ENCODE measurements around the gene MAP4K2.

Gene MAP4K2

GRCh38 chr11:64810891-64811272 lies 7.9 kb upstream of the MAP4K2 start:
- DNase-seq, result no peak

GRCh38 chr11:64810271-64810890 lies 7.4 kb upstream of the MAP4K2 start, which contains the start of gene MEN1:
TSS of gene MEN1 (minus strand) at chr11:64810551. CDS start at chr11:64810109, 442 bp downstream.
- DNase-seq, result peak; percentile 71 to 79

GRCh38 chr11:64809781-64810241 lies 6.8 kb upstream of the MAP4K2 start:
- DNase-seq, result no peak

- DNase-seq, result no peak
Observed at GRCh38 chr11:64805481-64805880, 2.5 kb upstream of the MAP4K2 start.

- DNase-seq, result no peak
Observed at GRCh38 chr11:64804346-64805210, 1.6 kb upstream of the MAP4K2 start.

GRCh38 chr11:64803846-64804345 lies 882 bp upstream of the MAP4K2 start:
- no peak for DNase-seq

- peak; percentile 35 to 40 for DNase-seq
Observed at GRCh38 chr11:64802370-64803157, 450 bp downstream of the MAP4K2 start.

- DNase-seq, result no peak
Observed at GRCh38 chr11:64801561-64802369, 1.2 kb downstream of the MAP4K2 start.

GRCh38 chr11:64801158-64801464 lies 1.9 kb downstream of the MAP4K2 start:
- DNase-seq, result no peak

GRCh38 chr11:64800303-64801157 lies 2.5 kb downstream of the MAP4K2 start:
- DNase-seq, result no peak

GRCh38 chr11:64799623-64800302 lies 3.3 kb downstream of the MAP4K2 start:
- no peak for DNase-seq

- DNase-seq, result no peak
Observed at GRCh38 chr11:64799256-64799622, 3.8 kb downstream of the MAP4K2 start.

- no peak for DNase-seq
Observed at GRCh38 chr11:64796757-64797541, 6.1 kb downstream of the MAP4K2 start.

GRCh38 chr11:64796047-64796756 lies 6.8 kb downstream of the MAP4K2 start:
- no peak for DNase-seq

- DNase-seq, result no peak
Observed at GRCh38 chr11:64794526-64794925, 8.5 kb downstream of the MAP4K2 start.

GRCh38 chr11:64793271-64794160 lies 9.5 kb downstream of the MAP4K2 start:
- no peak for DNase-seq

- DNase-seq, result no peak
Observed at GRCh38 chr11:64792482-64792881, 10.5 kb downstream of the MAP4K2 start.

GRCh38 chr11:64791781-64792291 lies 11.2 kb downstream of the MAP4K2 start:
- DNase-seq, result no peak

Measured in activated CD4-positive, alpha-beta T cell treated with anti-CD3 and anti-CD28 coated beads for 4 hours (primary cell).